Mesothelial cell of epicardium (in vitro differentiated cells): ENCODE data around the gene ADGRG7. TPM values are rescaled to one million over a fixed set of nuclear protein-coding genes. Genes with fewer than 3 reads are reported as not detected.

Experiments used
- DNase-seq, 2 experiments: peaks; one replicate each; pipeline ENCODE4 v3.0.0; 2021; ENCODE audit warnings: low spot score in 2 of 2; ENCODE audit not compliant: unreplicated experiment in 2 of 2
- H3K27ac Mint-ChIP-seq: 2 replicates; pipeline ENCODE4 v1.8.0; 2021; ENCODE audit warnings: mixed read lengths
- H3K27me3 Mint-ChIP-seq: 2 replicates; pipeline ENCODE4 v1.8.0; 2021; ENCODE audit warnings: low read depth, mixed read lengths
- H3K36me3 Mint-ChIP-seq: 2 replicates; pipeline ENCODE4 v1.8.0; 2021; ENCODE audit warnings: mixed read lengths
- H3K4me1 Mint-ChIP-seq: 2 replicates; pipeline ENCODE4 v1.8.0; 2021; ENCODE audit warnings: mixed read lengths
- H3K4me3 Mint-ChIP-seq: 2 replicates; pipeline ENCODE4 v1.8.0; 2021; ENCODE audit warnings: mild to moderate bottlenecking, moderate library complexity, mixed read lengths
- H3K9me3 Mint-ChIP-seq: 2 replicates; pipeline ENCODE4 v1.8.0; 2021; ENCODE audit warnings: mixed read lengths
- total RNA-seq: library from RNA; stranded (reverse); gene quantifications from 3 replicates; pipeline ENCODE4 v1.2.1, GENCODE V29; 2021
- TF ChIP-seq, protein P1 (sequence below): fragments of 200-600 bp; sonication (generic); IDR thresholded peaks from one replicate; pipeline ENCODE4 v1.5.0; 2021; ENCODE audit warnings: antibody characterized with exemption; ENCODE audit not compliant: unreplicated experiment

Gene ADGRG7
- total RNA-seq, 1 donor from 2014 or later = not detected

DNA sequence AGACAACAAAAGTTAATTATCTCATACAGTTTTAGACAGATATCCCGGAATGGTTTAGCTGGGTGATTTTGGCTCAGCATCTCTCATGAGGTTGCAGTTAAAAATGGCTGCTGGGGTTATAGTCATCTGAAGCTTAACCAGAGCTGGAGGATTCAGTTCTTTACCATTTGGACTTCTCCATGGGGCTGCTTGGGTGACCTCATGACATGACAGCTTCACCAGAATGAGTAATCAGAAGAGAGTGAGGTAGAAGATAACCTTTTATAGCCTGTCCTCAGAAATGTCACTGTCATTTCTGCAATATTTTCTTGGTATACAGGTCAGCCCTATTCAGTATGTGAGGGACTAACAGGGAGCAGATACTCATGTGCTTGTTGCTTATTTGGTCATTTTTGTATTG lies 130.8 kb downstream of the ADGRG7 start:
- Mint-ChIP-seq H3K36me3 (peaks cover 37% of the 10 kb centered on the region), H3K4me3 (no peak overlapping the region), H3K9me3 (no peaks in the 10 kb centered on the region)

DNA sequence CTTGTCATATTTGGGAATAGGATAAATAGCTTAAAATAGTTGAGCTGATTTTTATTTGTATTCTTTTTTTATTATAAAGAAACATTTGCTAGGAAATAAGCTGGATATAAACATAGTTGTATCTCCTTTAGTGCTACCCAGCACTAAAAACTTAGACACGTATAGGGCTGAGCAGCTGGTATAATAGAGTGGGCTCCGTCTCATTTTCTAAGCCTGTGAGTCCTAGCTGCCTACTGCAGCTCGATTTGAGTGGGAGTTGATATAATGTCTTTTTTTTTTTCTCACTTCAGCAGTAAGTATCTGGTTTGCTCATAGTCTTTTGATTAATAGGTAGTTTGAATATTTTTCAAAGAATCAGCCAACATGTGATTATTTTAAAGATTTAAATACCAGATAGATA lies 134.1 kb downstream of the ADGRG7 start:
- H3K4me1 Mint-ChIP-seq = peaks cover 2% of the 10 kb centered on the region
- no peak for DNase-seq
- H3K4me3 Mint-ChIP-seq = no peak overlapping the region
- no peaks in the 10 kb centered on the region for H3K27me3 Mint-ChIP-seq
- H3K27ac Mint-ChIP-seq = no peak overlapping the region
- no peaks in the 10 kb centered on the region for H3K9me3 Mint-ChIP-seq
- H3K36me3 Mint-ChIP-seq = peaks cover 47% of the 10 kb centered on the region
- TF ChIP-seq, protein P1, sequence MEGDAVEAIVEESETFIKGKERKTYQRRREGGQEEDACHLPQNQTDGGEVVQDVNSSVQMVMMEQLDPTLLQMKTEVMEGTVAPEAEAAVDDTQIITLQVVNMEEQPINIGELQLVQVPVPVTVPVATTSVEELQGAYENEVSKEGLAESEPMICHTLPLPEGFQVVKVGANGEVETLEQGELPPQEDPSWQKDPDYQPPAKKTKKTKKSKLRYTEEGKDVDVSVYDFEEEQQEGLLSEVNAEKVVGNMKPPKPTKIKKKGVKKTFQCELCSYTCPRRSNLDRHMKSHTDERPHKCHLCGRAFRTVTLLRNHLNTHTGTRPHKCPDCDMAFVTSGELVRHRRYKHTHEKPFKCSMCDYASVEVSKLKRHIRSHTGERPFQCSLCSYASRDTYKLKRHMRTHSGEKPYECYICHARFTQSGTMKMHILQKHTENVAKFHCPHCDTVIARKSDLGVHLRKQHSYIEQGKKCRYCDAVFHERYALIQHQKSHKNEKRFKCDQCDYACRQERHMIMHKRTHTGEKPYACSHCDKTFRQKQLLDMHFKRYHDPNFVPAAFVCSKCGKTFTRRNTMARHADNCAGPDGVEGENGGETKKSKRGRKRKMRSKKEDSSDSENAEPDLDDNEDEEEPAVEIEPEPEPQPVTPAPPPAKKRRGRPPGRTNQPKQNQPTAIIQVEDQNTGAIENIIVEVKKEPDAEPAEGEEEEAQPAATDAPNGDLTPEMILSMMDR = no peak

More for the DNA sequence above, 130.8 kb downstream of the ADGRG7 start:
- no peaks in the 10 kb centered on the region for H3K27me3 Mint-ChIP-seq
- no peaks in the 10 kb centered on the region for H3K4me1 Mint-ChIP-seq
- DNase-seq = no peak
- H3K27ac Mint-ChIP-seq = no peak overlapping the region
- TF ChIP-seq, protein P1 = no peak

DNA sequence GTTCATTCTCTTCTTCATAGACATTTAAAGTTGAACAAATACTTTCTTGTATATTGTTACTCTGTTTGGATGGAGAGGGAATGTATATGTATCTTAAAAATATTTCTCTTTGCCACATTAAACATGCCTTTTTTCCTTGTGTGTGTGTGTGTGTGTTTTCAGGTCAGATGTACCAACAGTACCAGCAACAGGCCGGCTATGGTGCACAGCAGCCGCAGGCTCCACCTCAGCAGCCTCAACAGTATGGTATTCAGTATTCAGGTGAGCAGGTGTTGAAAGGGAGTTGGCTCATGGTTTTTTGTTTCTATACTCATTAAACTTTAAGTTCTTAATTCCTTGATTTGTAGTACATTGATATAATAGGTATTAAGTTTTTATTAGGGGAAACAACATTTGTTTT lies 135.3 kb downstream of the ADGRG7 start:
- Mint-ChIP-seq H3K27me3 (no peaks in the 10 kb centered on the region), H3K36me3 (peaks cover 50% of the 10 kb centered on the region), H3K9me3 (no peaks in the 10 kb centered on the region), H3K4me1 (peaks cover 2% of the 10 kb centered on the region), H3K4me3 (no peak overlapping the region), H3K27ac (no peak overlapping the region)
- TF ChIP-seq, protein P1 = no peak
- DNase-seq = no peak

Other genes with a start within 250 kb of the ADGRG7 start
- 36.5 to 37.3 TPM (median 37.1 TPM) in 3 replicates for gene TOMM70, start 208.5 kb upstream of the ADGRG7 start, total RNA-seq
- 4.3 to 4.9 TPM (median 4.4 TPM) in 3 replicates for gene LNP1, start 208.1 kb upstream of the ADGRG7 start, total RNA-seq
- gene TMEM45A, start 117.0 kb upstream of the ADGRG7 start, total RNA-seq = 20.8 to 25.7 TPM (median 24.0 TPM) in 3 replicates
- gene TFG, start 99.9 kb downstream of the ADGRG7 start, total RNA-seq = 109 to 116 TPM (median 111 TPM) in 3 replicates